GM12892 (cell line): ENCODE data around the gene CD74. TPM values are rescaled to one million over a fixed set of nuclear protein-coding genes. Genes with fewer than 3 reads are reported as not detected.
"Not testable (repeated sequence)": the region's sequence is repeated elsewhere in the genome, so short reads cannot be mapped to it uniquely, and the experiment has no call there.

Experiments
- DNase-seq: peaks from one replicate; pipeline ENCODE4 v3.0.0; 2011; ENCODE audit not compliant: insufficient read length
- FAIRE-seq: peaks from 2 replicates; lab custom pipeline; 2011; peaks lifted over from hg19 to GRCh38; lab: Jason Lieb, UNC
- POLR2A ChIP-seq: IDR thresholded peaks from 2 replicates; pipeline ENCODE4 v1.6.1; 2011; ENCODE audit warnings: low read depth, low read length, control low read depth
- POLR2AphosphoS5 ChIP-seq: IDR thresholded peaks from 2 replicates; pipeline ENCODE4 v1.6.1; 2011; ENCODE audit warnings: low read depth, low read length, control low read depth
- TAF1 ChIP-seq: IDR thresholded peaks from 2 replicates; pipeline ENCODE4 v1.6.1; 2011; ENCODE audit warnings: low read depth, mild to moderate bottlenecking, control low read depth, low read length, borderline replicate concordance
- polyA plus RNA-seq: library from polyadenylated mRNA; unstranded; fragments of >200 nt; gene quantifications from one replicate; pipeline ENCODE4 v1.2.1, GENCODE V29; 2012; ENCODE audit warnings: missing spikeins, inconsistent platforms; ENCODE audit not compliant: missing spikeins

Gene CD74
- 2,617 TPM for polyA plus RNA-seq

DNA sequence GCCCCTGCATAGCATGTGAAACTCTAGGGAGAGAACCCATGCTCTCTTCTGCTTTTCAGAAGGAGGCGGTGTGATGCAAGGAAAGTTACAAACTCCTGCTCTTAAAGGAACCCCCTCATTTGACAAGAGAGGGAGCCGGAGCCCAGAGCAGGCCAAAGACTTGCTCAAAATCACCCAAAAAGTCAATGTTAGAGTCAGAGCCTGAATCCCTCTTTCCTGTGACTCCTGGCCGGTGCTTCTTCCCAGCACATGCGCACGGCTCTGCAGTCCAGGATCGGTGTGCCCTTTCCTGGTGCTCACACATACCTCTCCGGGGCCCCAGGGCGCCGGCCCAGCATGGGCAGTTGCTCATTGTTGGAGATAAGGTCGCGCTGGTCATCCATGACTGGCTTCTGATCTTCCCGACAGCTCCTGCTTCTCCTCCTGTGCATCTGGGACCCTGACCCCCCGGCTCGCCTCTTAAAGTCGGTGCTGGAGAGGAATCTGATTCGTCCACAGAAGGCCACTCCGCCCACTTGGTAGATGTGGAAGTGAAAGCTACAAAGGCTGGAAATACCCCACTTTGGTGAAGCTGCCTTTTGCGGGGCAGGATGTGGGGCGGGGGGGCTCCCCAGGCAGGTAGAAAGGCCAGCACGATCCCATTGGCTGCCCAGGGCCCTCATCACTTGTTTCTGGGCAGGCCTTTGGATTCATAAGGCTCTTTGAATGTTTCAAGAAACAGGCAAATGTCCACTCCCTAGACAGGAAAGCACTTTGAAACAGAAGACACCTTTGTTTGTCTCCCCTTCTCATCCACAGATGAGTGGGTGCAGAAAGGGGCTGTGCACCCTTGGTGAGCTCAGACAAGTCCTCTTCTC is at the start of gene CD74:
Gene CD74, minus strand, starts transcription at position 592 of the 857 bp plus-strand sequence. Its CDS starts 161 bp downstream, at position 431.
- FAIRE-seq (peak; percentile 90), DNase-seq (peak; percentile 85)
- peak; percentile 100 for TF ChIP-seq POLR2AphosphoS5
- TF ChIP-seq TAF1, result peak; percentile 100
- peak; percentile 99 for TF ChIP-seq POLR2A

DNA sequence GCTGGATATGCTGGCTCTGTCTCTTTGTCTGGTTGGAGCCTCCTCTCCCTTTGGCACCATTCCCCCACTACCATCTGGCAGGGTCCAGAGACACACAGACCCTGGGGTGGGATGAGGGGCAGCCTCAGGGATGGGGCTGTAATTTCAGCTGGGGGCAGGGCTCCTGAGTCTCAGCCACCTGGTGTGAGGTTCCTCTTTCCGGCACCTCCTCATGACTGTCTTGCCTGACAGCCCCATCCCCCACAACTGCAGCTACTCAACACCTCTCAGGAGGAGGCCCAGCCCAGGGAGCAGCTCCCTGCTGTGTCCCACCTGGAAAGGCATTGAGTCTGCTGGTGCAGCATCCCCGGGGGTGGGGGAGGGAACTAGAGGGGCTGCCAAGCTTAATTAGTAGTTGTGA is 48.5 kb upstream of the CD74 start:
- TF ChIP-seq POLR2AphosphoS5, result peak; percentile 60; the same call in 1 of the 2 replicates
- peak; percentile 52; the same call in 1 of the 2 replicates for TF ChIP-seq POLR2A
- TF ChIP-seq TAF1, result peak; percentile 89
- FAIRE-seq (peak; percentile 87), DNase-seq (peak; percentile 79)

DNA sequence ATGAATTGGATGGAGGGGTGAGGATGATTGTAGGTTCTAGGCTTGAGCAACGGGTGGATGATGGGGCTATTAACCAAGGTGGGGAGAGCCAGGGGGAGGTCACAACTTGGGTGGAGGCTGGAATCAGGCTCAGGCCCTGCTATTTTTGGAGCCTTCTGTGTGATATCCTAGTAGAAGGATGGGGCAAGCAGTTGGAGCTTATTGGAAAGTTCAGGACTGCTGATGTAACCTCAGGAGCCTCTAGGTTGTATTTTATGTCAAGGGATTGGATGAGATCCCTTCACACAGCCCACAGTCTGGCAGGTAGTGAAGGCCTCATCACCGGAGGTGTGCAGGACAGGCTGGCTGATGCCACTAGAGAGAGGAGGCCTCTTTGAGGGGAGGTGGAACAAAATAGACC is 48.1 kb upstream of the CD74 start:
- TF ChIP-seq POLR2AphosphoS5, result no peak
- TF ChIP-seq POLR2A, result no peak
- TF ChIP-seq TAF1, result no peak
- DNase-seq (no peak), FAIRE-seq (no peak)

DNA sequence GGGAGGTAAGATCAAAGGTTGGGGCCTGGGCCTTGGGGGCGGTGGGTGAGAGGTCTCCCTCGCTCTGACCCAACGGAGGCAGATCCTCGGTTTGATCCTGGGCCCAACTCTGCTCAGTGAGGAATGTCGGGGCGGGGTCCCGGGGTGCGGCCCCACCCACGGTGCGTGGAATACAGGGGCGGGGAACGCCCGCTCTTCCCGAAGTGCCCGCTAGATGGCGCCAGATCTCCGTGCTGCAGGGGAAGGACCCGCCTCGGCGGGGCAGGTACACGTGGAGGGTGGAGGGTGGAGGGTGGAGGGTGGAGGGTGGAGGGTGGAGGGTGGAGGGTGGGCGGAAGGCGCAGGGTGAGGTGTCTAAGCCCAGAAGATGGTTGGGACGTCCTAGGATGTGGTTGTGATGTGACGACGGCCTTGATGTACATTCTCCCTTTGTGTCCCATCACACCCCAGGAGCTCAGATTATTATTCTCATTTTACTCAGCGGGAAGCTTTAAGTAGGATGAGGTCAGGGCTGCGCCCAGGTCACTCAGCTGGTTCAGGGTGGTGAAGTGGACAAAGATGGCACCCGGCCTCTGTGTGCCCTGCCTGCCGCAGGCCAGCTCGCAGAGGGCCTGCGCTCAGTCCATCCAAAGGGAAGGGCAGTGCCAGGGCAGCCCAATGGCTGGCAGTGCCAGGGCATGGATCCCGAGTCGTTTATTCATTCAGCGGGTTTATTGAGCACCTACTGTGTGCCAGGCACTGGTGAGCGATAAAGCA is 46.3 kb upstream of the CD74 start:
- TF ChIP-seq POLR2AphosphoS5 (no peak), POLR2A (no peak), TAF1 (no peak)
- DNase-seq (peak; percentile 80), FAIRE-seq (peak; percentile 85)

DNA sequence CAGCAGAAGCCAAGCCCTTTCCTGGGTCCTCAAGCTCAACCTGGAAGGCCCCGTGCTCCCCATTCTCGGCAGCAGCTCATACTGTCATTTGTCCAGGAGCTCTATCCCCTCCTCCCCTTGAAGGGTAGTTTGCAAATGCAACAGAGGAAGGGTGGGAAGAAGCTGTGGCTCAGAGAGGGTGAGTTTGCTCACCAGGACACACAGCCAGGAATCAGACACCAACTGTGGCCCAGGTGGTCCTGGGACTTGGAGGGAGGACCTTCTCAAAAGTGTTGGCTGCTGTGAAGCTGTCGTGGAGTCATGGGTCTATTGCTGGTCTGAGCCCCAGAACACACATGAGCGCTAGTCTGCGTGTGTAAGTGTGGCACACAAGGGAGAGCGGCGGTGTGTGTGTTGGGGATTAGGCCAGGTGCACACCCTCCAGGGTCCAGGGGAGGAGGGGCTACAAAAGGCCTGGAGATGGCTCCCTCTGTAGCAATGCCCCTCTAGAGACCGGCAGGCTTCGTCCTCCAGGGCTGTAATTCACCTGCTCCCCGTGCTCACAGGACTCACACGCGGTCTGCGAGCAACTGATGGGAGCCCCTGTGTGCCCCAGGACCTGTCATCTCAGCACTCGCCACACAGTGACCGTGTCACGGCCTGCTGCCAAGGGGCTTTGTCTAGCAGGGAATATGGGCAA is 45.0 kb upstream of the CD74 start:
- DNase-seq (no peak), FAIRE-seq (no peak)
- TF ChIP-seq POLR2A, result no peak
- no peak for TF ChIP-seq TAF1
- TF ChIP-seq POLR2AphosphoS5, result no peak

DNA sequence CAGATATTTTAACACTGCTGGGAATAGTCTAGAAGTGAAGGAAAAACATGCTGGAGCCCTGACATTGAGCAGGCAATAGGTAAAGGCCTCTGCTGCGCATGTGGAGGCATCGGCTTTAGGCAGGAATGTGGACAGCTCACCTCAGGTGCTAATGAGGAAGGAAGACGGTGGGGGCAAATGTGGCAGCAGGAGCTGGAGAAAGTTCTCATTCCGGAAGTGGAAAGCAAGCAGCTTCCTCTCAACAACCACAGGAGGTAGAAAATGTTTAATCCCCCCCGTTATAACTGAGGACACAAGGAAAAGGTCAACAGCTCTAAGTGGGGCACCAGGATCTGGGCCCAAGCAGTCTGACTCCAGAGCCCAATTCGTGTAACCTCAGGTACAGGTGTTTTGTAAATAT is 44.4 kb upstream of the CD74 start:
- DNase-seq (no peak), FAIRE-seq (no peak)
- TF ChIP-seq POLR2A, result no peak

DNA sequence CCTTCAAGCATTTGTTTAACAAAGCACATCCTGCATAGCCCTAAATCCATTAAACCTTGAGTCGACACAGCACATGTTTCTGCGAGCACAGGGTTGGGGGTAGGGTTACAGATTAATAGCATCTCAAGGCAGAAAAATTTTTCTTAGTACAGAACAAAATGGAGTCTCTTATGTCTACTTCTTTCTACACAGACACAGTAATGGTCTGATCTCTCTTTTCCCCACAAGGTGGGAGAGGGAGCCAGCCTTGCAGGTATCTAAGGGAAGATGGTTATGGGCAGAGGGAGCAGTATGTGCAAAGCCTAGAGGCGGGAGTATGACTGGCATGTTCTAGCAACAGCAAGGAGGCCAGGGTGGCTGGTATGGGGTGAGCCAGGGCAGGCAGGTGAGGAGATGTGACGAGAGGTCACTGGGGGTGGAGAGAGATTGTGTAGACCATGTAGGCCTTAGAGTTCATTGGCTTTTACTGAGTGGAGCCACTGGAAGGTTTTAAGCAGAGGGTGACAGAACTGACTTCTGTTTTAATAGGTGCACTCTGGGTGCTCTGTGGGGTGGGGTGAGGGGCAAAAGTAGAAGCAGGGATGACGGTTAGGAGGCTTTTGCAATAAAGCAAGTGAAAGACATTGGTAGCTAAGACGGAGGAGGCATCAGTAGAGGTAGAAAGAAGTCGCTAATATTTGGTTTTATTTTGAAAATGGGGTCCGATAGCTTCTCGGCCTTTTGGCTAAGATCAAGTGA is 42.0 kb upstream of the CD74 start:
- no peak for FAIRE-seq
- TF ChIP-seq POLR2A (no peak), POLR2AphosphoS5 (no peak), TAF1 (no peak)
- no peak for DNase-seq

DNA sequence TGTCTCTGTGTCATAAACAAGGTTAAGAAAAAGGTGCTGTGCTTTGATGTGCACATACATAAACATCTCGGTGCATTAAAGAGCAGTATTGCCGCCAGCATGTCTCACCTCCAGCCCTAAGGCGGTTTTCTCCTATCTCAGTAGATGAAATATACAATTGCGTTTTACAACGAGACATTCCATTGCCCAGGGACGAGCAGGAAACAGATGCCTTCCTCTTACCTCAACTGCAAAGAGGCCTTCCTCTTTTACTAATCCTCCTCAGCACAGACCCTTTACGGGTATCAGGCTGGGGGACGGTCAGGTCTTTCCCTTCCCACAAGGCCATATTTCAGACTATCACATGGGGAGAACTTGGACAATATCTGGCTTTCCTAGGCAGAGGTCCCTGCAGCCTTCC is 41.3 kb upstream of the CD74 start:
- not testable (repeated sequence) for FAIRE-seq, DNase-seq

DNA sequence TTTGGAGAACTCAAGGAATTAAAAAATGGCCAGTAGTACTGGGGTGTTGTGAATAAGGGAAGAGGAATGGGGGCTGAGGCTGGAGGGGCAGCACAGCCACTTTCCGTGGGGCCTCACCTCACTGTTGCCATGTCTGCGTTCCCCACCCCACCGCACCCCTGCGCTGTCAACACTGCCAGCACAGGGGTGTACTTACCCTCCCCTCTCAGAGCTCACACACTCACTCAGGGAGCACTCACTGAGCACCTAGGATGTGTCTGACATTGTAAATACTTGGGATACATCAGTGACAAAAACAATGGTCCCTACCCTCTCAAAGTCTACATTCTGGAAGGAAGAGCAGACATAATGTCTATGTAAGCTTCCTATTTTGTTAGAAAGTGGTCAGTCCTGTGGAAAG is 40.2 kb upstream of the CD74 start:
- FAIRE-seq (no peak), DNase-seq (no peak)
- TF ChIP-seq POLR2A, result no peak
- TF ChIP-seq TAF1, result no peak
- no peak for TF ChIP-seq POLR2AphosphoS5

DNA sequence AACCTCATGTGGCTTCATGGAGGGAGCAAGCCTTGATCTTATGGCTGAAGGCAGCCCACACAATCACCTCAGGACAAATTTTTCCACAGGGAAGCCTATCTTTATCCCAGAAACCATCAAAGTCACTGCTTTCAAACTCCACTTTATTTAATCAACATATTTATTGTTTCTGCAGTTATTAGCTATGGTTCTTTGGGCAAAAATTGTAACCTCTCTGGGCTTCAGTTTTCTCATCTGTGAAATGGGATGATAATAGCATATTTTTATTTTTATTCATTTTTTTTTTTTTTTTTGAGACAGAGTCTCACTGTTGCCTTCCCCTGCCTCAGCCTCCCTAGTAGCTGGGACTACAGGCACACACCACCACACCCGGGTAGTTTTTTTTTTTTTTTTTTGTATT is 38.9 kb upstream of the CD74 start:
- no peak for TF ChIP-seq TAF1
- TF ChIP-seq POLR2AphosphoS5, result no peak
- TF ChIP-seq POLR2A, result no peak
- no peak for DNase-seq
- FAIRE-seq, result no peak
